HG03565 (cell line): ENCODE results near the gene MYBBP1A.

Experiments used
- ATAC-seq: cut with Tn5 transposase; IDR thresholded peaks from one replicate; pipeline ENCODE4 v1.9.1; 2021; ENCODE audit warnings: mild to moderate bottlenecking, moderate library complexity; ENCODE audit not compliant: unreplicated experiment

The MYBBP1A gene

DNA sequence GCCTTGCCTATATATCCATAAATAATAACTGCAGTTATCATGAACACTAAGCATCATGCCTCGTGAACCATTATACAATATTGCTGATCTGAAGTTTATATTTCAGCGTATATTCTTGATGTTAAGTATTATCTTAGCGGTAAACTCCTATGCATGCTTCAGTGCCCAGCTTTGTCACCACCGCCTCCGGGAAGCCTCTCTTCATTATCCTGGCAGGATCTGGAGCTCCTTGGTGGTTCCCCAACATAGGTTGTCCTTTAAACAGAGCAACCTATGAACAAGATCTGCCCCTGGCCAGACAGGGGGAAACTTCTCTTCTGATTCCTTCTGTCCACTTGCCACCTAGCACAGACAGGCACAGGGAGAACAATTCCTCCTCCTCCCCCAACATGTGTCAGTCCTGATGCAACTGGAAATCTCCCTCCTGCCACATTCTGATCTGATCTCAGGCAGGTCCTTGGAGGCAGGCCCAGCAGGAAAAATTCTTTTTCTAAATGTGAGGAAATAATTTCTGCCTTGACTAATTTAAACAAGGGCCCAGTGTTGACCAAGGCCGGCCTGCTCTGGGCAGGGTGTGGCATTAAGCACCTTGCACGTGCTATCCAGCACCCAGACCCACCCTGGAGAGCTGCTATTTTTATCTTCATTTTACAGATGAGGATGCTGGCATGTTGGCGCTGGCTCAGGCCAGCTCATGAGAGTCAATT lies 34.1 kb downstream of the MYBBP1A start:
- no peak for ATAC-seq

DNA sequence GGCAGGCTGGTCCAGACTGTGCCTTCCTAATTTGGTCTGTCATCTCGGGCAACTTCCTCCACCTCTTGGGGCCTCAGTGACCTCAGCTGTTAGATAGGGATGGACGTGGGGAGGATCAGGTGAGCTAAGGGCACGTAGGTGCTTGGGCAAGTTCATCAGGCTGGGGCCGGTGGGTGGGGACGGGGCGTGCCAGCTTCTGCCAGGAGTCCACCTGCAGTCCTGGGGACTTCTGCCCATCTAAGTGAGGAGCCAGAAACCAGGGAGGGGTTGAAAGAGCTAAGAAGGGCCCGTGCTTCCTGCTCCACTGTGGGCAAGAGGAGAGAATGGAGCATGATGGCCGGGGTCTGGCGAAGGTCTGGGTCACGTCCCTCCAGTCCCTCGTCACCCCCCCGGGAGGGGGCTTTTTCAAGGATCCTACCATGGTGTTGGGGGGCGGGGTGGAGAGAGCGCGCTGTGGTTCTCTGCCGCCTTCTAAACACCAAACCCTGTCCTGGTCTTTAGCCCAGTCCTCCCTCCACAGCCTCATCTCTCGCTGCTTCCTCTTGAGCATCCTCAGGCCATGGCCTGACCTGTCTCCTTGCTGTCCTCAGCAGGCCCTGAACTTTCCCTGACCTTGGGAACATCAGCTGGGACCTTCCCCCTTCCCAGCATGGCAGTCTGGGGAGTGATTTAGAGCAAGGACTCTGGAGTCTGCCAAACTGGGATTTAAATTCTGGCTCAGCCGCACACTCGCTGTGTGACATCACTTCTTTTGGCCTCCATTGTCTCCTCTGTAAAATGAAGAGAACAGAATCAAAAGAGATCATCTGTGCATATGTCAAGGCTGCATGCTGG lies 34.9 kb downstream of the MYBBP1A start:
- ATAC-seq, result no peak

- ATAC-seq, result no peak
Observed at GRCh38 chr17:4519361-4519788, 35.8 kb downstream of the MYBBP1A start.

DNA sequence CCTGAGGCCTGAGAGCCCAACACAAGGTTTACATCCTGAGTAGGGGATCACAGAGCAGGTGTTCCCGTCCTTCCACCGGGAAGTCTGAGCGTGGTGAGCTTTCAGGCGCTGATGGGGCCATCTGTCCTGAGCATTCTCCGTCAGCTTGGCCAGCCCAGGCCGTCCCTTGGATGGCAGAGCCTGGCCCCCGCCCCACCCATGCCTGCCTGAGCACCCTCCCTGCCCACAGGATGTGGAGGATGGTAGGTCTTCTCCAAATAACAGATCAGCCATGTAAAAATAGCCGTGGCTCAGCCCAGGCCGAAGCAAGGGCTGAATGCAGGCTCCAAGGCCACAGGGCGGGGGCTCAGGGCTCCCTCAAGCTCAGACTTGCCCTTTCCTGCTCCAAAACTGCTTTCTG lies 36.3 kb downstream of the MYBBP1A start:
- ATAC-seq, result no peak

DNA sequence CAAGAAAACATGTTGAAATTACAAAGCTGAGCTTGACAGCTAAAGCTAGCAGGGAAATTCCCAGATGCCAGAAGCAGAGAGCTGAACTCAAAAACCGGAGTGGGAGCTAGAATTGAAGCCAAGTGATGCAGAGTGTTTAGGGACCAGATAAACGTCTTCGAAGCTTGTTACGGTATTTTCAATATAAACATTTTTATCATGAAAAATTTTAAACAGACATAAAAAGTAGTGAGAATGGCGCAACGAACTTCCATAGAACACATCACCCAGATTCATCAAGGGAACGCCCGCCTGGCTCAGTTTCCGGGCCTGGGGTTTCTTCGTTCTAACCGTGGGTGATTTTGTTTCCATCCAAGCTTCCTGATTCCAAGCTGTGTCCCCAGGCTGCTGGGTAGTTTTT lies 38.4 kb downstream of the MYBBP1A start:
- no peak for ATAC-seq

GRCh38 chr17:4515501-4515900 lies 39.7 kb downstream of the MYBBP1A start:
- ATAC-seq, result no peak

- no peak for ATAC-seq
Observed at GRCh38 chr17:4514779-4515178, 40.4 kb downstream of the MYBBP1A start.

GRCh38 chr17:4514206-4514605 lies 41.0 kb downstream of the MYBBP1A start:
- ATAC-seq, result no peak

DNA sequence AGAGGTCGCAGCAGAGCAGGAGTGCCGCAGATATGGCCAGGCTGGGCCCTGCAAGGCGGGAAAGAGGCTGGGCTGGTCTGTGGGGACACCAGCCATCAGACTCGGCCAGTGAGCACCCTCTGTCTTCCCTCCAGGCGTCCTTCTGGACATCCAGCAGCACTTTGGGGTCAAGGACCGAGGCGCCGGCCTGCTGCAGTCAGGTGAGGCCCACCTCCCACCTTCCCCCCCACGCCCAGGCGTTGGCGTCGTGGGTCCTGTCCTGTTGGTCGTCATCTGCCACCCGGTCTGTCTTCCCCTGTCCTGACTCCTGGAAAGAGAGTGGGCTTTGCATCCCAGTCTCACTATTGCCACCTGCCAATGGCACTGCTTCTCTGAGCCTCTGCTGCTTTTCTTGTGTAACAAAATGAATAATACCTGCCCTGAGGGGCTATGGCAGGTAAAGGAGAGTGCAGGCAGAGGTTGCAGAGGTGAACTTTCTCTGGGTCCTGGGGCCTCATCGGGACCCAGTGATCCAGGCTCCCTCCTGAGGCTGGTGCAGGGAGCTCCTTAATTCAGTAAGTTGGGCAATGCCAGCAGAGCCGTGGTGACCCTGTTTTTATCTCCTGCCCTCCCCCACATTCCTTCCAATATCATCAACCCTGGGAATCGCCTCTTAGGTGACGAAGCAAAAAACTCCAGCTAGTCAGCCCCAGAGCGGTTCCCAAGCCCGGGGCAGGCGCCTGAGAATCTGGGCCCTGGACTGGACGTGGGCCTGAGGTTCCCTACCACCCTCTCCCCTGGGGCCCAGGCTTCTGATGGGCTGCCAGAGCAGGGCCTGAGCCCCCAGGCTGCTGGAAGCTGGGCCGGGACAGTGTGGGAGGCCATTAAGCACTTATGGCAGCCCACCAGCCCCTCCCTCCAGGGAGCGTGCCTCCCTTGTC lies 41.8 kb downstream of the MYBBP1A start:
- no peak for ATAC-seq

GRCh38 chr17:4512156-4513112 lies 42.8 kb downstream of the MYBBP1A start:
- ATAC-seq, result no peak

DNA sequence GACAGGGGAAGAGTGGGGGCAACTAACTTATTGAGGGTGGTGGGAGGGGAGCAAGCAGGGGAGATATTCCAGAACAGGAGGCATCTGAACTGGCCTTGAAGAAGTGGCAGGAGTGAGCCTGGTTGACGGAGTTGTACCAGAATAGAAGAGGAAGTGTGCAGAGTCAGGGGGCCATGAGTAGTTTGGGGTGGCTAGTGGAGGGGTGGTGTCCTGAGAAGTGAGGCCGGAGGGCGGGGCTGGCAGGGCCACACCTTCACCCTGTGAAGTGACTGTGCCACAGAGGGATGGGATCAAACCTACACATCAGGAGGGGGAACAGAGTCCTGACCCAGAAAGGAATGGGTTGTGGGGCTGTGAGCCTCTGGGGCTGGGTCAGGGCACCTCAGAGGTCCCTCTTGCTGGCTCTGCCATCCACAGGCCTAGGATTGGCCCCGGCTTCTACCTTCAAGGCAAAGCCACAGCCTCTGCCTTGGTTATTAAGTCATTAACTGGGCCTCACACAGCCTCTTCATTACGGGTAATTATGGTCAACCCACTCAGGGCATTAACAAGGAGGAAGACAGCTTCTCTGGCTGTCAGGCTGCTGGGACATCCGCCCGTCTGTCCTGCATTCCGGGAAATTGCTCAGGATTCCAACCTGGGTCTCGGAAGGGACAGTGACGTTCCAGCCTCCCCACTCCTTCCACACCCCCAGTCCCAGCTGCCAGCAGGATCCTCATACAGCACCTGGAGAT lies 43.8 kb downstream of the MYBBP1A start:
- no peak for ATAC-seq

DNA sequence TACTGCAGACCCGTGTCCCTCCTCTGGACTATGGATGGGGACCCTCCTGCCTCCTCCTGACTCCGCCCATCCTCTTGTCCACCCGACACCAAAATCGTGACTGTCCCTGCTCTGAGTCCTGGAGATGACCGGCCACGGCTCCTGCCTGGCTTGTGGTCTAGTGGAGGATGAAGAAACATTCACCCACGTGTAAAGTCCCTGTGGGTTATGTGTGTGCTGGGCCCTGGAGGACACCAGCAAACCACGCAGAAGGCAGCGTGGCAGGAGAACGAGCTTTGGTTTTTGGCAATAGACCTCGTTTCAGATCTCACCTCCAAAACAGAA lies 44.6 kb downstream of the MYBBP1A start:
- ATAC-seq, result no peak

DNA sequence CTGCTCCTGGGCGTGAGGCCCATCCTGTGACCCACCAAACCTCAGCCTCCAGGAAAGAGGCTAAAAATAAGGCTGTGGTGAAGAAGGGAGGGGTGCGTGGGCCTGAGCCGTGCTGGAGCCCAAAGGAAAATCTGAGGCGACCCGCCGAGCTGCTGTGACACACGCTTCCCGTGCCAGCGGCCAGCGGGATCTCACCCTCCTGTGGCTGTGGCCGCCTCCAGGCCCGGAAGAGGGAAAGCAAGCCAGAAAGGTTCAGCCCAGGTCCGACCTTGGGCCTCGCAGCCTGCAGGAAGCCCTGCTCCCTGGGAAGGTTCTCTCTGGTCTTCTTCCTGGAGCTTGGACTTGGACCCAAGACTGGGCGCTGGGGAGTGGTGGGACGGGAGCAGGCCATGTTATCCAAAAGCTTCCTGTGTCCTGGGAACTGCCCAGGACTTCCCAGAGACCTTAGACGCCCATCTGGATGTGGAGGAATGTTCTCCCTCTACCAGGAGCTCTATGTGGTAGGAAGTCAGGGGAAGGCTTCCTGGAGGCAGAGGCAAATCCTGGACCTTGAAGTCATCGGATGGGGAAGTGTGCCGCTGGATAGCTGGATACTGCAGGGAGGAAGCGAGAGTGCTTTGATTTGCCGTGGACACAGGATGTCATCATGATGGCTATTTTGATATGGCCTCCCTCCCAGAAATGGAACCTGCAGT lies 45.1 kb downstream of the MYBBP1A start:
- no peak for ATAC-seq

- ATAC-seq, result no peak
Observed at GRCh38 chr17:4509401-4509800, 45.8 kb downstream of the MYBBP1A start.

GRCh38 chr17:4508207-4508606 lies 47.0 kb downstream of the MYBBP1A start:
- ATAC-seq, result no peak

GRCh38 chr17:4507361-4508111 lies 47.6 kb downstream of the MYBBP1A start:
- ATAC-seq, result no peak

DNA sequence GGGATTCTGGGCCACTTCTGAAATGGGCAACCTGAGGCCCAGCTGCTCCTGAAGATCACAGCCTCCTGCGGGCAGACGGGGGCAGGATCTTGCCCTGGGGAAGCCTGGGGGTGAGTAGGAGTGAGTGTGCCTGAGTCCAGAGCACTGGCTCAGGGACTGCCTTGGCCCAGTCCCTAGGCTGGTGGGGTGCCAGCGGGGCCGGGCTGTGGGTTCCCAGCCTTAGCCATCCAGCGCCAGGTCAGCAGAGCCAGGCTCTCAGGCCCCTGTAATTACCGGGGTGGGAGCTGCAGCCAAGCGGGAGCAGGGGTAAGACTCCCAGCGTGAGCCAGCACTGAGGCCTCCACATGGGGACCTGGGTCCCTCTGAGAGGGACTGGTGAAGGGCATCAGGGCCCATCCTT lies 48.3 kb downstream of the MYBBP1A start:
- no peak for ATAC-seq

- no peak for ATAC-seq
Observed at GRCh38 chr17:4506175-4506813, 48.9 kb downstream of the MYBBP1A start.
